ENCODE results near the gene BICD2. TPM values are rescaled to one million over a fixed set of nuclear protein-coding genes. Genes with fewer than 3 reads are reported as not detected.
A peak's percentile ranks its signal among the peaks of the same experiment; 100 is the strongest.

The BICD2 gene
- total RNA-seq, 1 donor from 2014 or later, result 26.2 TPM

GRCh38 chr9:92764988-92765936, 629 bp upstream of the BICD2 start:
- peak overlapping the region; percentile 91 for H3K27ac Mint-ChIP-seq
- peaks cover 44% of the 10 kb centered on the region for H3K4me1 Mint-ChIP-seq
- intact Hi-C loops (cut with micrococcal nuclease), result loop anchor here (1.0 to 5.0 kb wide), 10 partner anchors 26 to 1402 kb away; partner anchors contain the start of genes CARD19, CENPP, IARS1 and IPPK
- H3K4me3 Mint-ChIP-seq, result peak overlapping the region; percentile 83
- peaks cover 3% of the 10 kb centered on the region for H3K27me3 Mint-ChIP-seq
- H3K9me3 Mint-ChIP-seq, result no peaks in the 10 kb centered on the region
- peak; percentile 99 for DNase-seq
- H3K36me3 Mint-ChIP-seq (ENCODE audit: low read depth), result no peaks in the 10 kb centered on the region

DNA sequence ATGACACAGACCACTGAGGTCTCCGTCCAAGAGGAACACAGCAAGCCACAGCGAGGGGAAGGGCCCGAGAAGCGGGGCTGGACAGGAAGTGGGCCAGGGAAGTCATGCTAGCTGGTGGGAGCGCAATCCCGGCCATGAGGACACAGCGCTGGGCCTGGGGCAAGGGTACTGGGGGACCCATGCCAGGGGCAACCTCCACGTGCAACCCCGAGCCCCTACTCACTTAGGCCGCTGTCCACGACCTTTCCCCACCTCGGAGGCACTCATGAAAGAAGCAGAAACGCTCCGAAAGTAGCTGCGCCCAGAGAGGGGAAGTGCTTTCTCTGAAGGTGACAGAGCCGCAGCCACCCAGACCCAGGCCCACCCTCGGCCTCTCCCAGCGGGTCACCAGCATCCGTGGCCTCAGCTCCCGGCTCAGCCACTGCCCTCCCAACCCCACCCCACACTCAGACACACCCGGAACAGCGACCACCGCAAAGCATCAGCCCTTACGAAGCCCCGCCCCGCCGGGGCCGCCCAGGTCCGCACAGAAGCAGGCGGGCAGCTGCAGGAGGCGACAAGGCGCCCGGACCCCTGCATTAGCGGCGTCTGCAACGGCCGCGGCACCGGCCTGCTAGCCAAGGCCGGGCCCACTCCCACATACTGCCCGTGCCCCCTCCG, 782 bp downstream of the BICD2 start:
- Mint-ChIP-seq H3K9me3 (no peaks in the 10 kb centered on the region), H3K36me3 (ENCODE audit: low read depth) (no peaks in the 10 kb centered on the region), H3K4me1 (peaks cover 42% of the 10 kb centered on the region), H3K4me3 (peak overlapping the region; percentile 94), H3K27me3 (peaks cover 3% of the 10 kb centered on the region), H3K27ac (peak overlapping the region; percentile 83)
- peak; percentile 81 for DNase-seq
- intact Hi-C loops (cut with micrococcal nuclease), result loop anchor here (2.0 to 5.0 kb wide), 3 partner anchors 47 to 803 kb away; partner anchors contain the start of gene CARD19

- peak; percentile 67 for DNase-seq
- Mint-ChIP-seq H3K27me3 (no peaks in the 10 kb centered on the region), H3K4me3 (peak overlapping the region; percentile 94), H3K9me3 (no peaks in the 10 kb centered on the region), H3K4me1 (peaks cover 42% of the 10 kb centered on the region), H3K36me3 (ENCODE audit: low read depth) (no peaks in the 10 kb centered on the region), H3K27ac (peak overlapping the region; percentile 37)
- intact Hi-C loops (cut with micrococcal nuclease), result loop anchor here (5.0 kb wide), 1 partner anchor 46 kb away; no protein-coding TSS in a partner anchor
These were observed 1.6 kb downstream of the BICD2 start for GRCh38 chr9:92762781-92763708.

DNA sequence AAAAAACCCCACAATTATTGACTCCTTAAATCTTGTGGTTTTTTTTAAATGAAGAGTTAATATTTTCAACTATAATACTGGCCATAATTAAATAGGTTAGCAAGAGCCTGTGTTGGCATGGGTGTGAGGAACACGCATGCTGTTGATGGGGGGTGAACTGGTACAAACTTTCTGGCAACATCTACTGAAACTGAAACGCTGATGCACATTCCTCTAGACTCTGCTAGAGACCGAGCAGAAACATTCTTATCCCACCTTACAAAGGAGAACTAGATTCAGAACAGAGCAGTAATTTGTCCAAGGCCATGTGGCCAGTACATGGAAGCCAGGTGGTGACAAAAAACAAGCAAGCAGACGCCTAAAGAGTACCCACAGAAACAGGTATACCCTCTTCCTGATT, 2.4 kb downstream of the BICD2 start:
- no peak for DNase-seq
- intact Hi-C loops (cut with micrococcal nuclease), result loop anchor here (5.0 kb wide), 1 partner anchor 45 kb away; no protein-coding TSS in a partner anchor
- Mint-ChIP-seq H3K4me3 (peak overlapping the region; percentile 94), H3K36me3 (ENCODE audit: low read depth) (no peaks in the 10 kb centered on the region), H3K4me1 (peaks cover 42% of the 10 kb centered on the region), H3K9me3 (no peaks in the 10 kb centered on the region), H3K27ac (peak overlapping the region; percentile 18), H3K27me3 (no peaks in the 10 kb centered on the region)

GRCh38 chr9:92761686-92762085, 2.9 kb downstream of the BICD2 start:
- Mint-ChIP-seq H3K36me3 (ENCODE audit: low read depth) (no peaks in the 10 kb centered on the region), H3K4me3 (no peak overlapping the region), H3K27me3 (no peaks in the 10 kb centered on the region), H3K9me3 (no peaks in the 10 kb centered on the region), H3K4me1 (peaks cover 42% of the 10 kb centered on the region), H3K27ac (no peak overlapping the region)
- intact Hi-C loops (cut with micrococcal nuclease), result loop anchor here (5.0 kb wide), 1 partner anchor 44 kb away; no protein-coding TSS in a partner anchor
- DNase-seq, result no peak

DNA sequence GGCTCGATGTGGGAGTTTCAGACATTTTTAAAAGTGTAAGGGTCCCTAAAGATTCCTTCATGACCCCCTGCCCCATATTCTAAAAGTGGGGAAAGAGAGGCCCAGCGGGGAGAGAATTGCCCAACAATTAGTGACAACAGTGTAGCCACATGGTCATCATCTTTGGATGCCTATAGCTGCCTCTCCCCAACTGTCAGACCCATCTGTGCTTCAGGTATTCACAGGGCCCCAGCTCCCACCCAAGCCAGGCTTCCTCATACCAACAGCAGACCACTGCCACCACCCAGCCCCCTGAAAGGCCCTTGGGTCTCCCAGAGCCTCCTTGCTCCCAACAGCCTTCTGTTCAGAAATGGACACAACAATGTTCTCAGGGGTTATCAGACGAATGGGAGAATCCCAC, 4.1 kb downstream of the BICD2 start:
- no peak overlapping the region for H3K27ac Mint-ChIP-seq
- peaks cover 2% of the 10 kb centered on the region for H3K36me3 Mint-ChIP-seq (ENCODE audit: low read depth)
- DNase-seq, result no peak
- H3K27me3 Mint-ChIP-seq, result no peaks in the 10 kb centered on the region
- H3K4me3 Mint-ChIP-seq, result no peak overlapping the region
- H3K4me1 Mint-ChIP-seq, result peaks cover 34% of the 10 kb centered on the region
- intact Hi-C loops (cut with micrococcal nuclease), result loop anchor here (5.0 kb wide), 1 partner anchor 43 kb away; no protein-coding TSS in a partner anchor
- peaks cover 2% of the 10 kb centered on the region for H3K9me3 Mint-ChIP-seq

DNA sequence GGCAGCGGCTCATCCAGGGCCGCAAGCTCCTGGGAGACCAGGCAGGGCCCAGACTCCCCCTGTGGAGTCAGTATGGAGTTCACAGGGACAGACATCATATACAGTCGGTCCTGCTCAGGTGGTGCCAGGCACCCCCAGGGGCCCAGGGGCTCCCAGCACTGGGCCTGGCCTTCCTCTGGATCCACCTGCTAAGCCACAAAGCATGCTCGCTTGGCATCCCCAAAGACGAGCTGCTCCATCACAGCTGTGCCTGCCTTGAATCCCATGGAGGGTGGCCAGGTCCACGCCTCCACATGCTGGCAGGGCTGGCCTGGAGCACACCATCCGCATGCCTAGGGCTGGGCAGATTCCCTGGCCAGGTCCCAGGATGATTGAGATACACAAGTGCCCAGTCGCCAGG, 4.6 kb downstream of the BICD2 start:
- intact Hi-C loops (cut with micrococcal nuclease), result loop anchor here (5.0 kb wide), 1 partner anchor 43 kb away; no protein-coding TSS in a partner anchor
- Mint-ChIP-seq H3K27me3 (no peaks in the 10 kb centered on the region), H3K4me3 (no peak overlapping the region), H3K27ac (no peak overlapping the region), H3K4me1 (peaks cover 32% of the 10 kb centered on the region), H3K36me3 (ENCODE audit: low read depth) (peaks cover 3% of the 10 kb centered on the region), H3K9me3 (peaks cover 4% of the 10 kb centered on the region)
- DNase-seq, result no peak

DNA sequence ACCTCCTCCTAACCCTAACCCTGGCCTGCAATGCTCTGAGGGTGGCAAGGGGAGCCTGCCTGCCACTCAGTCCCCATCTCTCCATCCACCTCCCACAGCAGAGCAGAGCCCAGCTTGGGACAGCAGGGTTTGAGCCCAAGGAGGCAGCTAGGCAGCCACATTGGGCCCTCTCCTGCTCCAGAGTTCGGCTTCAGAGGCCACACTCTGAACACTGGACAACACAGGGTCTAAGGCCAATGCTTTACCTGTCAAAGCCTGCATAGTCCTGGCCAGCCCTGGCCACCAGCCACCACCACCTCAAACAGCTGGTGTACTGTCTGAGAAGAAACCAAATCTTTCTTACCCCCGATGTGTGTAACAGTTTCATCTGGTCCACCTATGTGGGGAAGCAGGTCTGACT, 5.2 kb downstream of the BICD2 start:
- no peak for DNase-seq
- H3K9me3 Mint-ChIP-seq, result peaks cover 4% of the 10 kb centered on the region
- intact Hi-C loops (cut with micrococcal nuclease), result no loop called here
- peaks cover 3% of the 10 kb centered on the region for H3K36me3 Mint-ChIP-seq (ENCODE audit: low read depth)
- peak overlapping the region; percentile 11 for H3K27ac Mint-ChIP-seq
- no peak overlapping the region for H3K4me3 Mint-ChIP-seq
- peaks cover 34% of the 10 kb centered on the region for H3K4me1 Mint-ChIP-seq
- no peaks in the 10 kb centered on the region for H3K27me3 Mint-ChIP-seq

DNA sequence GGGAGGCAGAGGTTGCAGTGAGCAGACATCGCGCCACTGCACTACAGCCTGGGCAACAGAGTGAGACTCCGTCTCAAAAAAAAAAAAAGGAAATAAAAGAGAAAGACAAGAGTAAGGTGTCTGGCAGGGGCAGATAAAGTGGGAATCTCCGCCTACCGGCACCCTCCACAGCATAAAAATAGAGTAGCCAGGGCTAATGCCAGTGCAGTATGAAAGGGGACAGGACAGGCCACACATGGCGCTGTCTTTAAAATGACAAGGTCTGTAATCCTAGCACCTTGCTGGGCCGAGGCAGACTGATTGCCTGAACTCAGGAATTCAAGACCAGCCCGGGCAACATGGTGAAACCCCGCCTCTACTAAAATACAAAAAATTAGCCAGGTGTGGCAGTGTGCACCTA, 7.8 kb downstream of the BICD2 start:
- peaks cover 4% of the 10 kb centered on the region for H3K9me3 Mint-ChIP-seq
- no peak overlapping the region for H3K4me3 Mint-ChIP-seq
- peaks cover 6% of the 10 kb centered on the region for H3K36me3 Mint-ChIP-seq (ENCODE audit: low read depth)
- DNase-seq, result no peak
- H3K4me1 Mint-ChIP-seq, result peaks cover 27% of the 10 kb centered on the region
- no peaks in the 10 kb centered on the region for H3K27me3 Mint-ChIP-seq
- no peak overlapping the region for H3K27ac Mint-ChIP-seq
- intact Hi-C loops (cut with micrococcal nuclease), result no loop called here

DNA sequence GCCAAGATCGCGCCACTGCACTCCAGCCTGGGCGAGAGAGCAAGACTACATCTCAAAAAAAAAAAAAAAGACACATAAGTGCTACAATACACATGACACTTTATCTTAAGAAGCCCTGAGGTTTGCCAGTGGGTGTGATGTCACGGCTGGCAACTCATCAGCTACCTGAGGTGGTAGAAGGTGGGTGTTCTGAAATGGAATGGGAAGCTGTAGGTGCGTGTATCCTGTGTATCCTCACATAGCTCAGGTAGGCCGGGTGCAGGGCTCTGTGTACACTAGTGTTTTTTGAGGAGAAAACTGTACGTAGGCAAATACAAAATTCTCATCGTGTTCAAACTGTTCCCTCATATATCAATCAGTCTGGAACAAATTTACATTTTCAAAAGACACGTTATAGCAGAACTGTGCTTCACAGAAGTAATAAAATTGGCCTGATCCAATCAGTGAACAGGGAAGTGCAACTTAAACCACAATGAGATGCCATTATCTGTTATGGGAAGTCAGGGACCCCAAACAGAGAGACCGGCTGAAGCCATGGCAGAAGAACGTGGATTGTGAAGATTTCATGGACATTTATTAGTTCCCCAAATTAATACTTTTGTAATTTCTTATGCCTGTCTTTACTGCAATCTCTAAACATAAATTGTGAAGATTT, 10.4 kb downstream of the BICD2 start:
- no peak overlapping the region for H3K4me3 Mint-ChIP-seq
- no peaks in the 10 kb centered on the region for H3K27me3 Mint-ChIP-seq
- peaks cover 17% of the 10 kb centered on the region for H3K4me1 Mint-ChIP-seq
- intact Hi-C loops (cut with micrococcal nuclease), result no loop called here
- peaks cover 4% of the 10 kb centered on the region for H3K9me3 Mint-ChIP-seq
- no peak for DNase-seq
- no peak overlapping the region for H3K27ac Mint-ChIP-seq
- H3K36me3 Mint-ChIP-seq (ENCODE audit: low read depth), result peaks cover 6% of the 10 kb centered on the region

DNA sequence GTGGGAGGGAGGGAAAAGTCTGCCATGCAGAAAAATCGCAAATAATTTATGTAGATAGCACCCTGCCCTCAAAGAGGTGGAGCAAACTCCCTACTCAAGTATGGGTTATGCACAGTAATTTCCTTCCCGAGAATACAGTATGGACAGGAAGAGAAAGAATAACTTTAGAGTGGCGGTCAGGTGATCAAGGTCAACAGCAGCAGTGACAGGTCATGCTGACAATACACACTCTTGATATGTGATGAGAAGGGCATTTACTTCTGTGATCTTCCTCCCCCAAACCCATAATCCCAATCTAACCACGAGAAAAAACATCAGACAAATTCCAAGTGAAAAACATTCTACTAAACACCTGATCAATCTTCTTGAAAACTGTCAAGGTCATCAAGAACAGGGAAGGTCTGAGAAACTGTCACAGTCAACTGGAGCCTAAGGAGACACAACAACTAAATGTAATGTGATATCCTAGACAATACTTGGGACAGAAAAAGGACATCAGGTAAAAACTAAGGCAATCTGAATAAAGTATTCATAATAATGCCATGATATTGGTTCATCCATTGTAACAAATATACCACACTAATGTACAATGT, 11.7 kb downstream of the BICD2 start:
- H3K4me1 Mint-ChIP-seq, result peaks cover 15% of the 10 kb centered on the region
- peaks cover 6% of the 10 kb centered on the region for H3K36me3 Mint-ChIP-seq (ENCODE audit: low read depth)
- no peak for DNase-seq
- no peak overlapping the region for H3K4me3 Mint-ChIP-seq
- peaks cover 4% of the 10 kb centered on the region for H3K9me3 Mint-ChIP-seq
- H3K27ac Mint-ChIP-seq, result peak overlapping the region; percentile 25
- intact Hi-C loops (cut with micrococcal nuclease), result no loop called here
- no peaks in the 10 kb centered on the region for H3K27me3 Mint-ChIP-seq

- peaks cover 2% of the 10 kb centered on the region for H3K36me3 Mint-ChIP-seq (ENCODE audit: low read depth)
- no peaks in the 10 kb centered on the region for H3K9me3 Mint-ChIP-seq
- intact Hi-C loops (cut with micrococcal nuclease), result no loop called here
- H3K4me1 Mint-ChIP-seq, result peaks cover 22% of the 10 kb centered on the region
- DNase-seq, result no peak
- H3K27me3 Mint-ChIP-seq, result no peaks in the 10 kb centered on the region
- H3K27ac Mint-ChIP-seq, result no peak overlapping the region
- no peak overlapping the region for H3K4me3 Mint-ChIP-seq
These were observed 14.7 kb downstream of the BICD2 start for GRCh38 chr9:92749934-92750315.
